ENCODE results near the gene AMPD1.

Gene AMPD1

GRCh38 chr1:114696810-114697209 lies 1.5 kb upstream of the AMPD1 start:
- DNase-seq (ENCODE audit: low read depth), result no peak

GRCh38 chr1:114694540-114695310 lies 621 bp downstream of the AMPD1 start:
- DNase-seq (ENCODE audit: low read depth), result no peak

DNA sequence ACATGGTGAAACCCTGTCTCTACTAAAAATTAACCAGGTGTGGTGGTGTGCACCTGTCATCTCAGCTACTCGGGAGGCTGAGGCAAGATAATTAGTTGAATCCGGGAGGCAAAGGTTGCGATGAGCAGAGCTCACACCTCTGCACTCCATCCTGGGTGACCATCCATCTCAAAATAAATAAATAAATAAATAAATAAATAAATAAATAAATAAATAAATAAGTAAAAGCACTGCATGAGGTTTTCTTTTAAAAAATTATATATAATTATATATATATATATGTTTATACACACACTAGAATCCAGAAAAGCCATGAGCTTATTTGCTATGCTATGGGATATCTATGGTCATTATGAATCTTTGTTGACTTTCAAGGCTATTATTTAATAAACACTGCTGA lies 2.4 kb downstream of the AMPD1 start:
- DNase-seq (ENCODE audit: low read depth), result no peak

DNA sequence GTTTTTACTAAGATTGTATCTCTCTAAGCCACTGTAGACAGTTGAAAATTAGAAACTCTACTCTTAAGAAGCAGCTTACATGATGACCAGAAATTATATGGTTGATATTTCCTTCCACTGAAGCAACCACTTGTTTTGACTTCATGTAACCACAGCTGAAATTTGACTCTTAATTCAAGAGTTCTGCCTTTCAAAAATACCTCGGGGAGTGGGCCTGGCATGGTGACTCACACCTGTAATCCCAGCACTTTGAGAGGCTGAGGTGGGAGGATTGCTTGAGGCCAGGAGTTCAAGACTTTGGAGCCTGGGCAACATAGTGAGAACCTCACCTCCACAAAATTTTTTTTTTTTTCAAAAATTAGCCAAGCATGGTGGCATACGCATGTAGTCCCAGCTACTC lies 4.3 kb downstream of the AMPD1 start:
- DNase-seq (ENCODE audit: low read depth), result no peak

DNA sequence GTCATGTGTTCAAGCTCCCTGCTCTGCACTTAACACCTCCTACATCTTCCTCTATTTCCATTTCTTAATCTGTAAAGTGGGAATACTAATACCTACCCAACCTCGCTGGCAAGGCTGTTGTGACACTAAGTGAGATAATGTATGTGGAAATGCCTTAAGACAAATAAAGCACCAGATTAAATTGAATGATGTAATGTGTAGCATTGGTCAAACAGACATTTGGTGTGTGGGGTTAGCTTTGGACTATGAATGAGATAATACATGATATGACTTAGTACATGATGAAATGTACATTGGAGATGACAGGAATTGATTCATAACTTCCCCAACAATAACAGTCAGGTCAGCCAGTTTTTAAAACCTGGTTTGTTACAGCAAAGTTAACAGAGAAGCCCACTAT lies 5.2 kb downstream of the AMPD1 start:
- no peak for DNase-seq (ENCODE audit: low read depth)

DNA sequence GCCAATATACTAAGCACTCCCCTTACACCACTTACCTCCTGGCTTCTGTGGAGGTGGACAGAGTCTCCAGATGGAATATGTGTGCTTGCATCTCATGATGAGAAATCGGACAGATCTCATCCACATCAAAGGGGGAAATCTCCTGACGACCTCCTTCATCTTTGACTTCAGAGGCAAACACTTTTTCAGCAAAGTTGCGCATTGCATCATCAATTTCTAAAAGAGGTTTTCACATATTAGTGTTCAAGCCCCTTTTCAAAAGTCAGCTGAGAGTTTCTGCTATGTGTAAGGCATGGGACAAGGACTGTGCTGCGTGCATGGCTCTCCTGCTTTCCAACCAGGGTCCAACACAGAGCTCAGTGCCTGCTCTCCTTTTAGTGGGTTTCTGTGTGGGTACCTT lies 6.8 kb downstream of the AMPD1 start:
- no peak for DNase-seq (ENCODE audit: low read depth)

DNA sequence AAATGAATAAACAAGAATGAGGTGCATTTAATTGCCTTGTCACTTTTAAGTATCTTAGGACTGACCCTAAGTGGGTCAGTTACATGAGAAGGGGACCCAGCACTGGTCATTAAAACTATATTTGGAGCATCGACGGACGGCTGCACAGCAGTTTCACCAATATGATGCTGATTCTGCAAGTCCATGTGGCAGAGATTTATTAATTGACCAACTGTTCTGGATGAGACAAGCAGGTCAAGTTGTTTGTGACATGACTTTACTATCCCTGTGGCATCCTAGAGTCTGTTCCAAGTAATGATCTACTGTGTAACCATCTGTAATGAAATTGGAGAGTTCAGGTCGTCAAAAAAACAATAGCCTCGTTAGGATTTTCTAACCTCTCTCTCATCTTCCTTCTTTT lies 9.5 kb downstream of the AMPD1 start:
- DNase-seq (ENCODE audit: low read depth), result no peak

DNA sequence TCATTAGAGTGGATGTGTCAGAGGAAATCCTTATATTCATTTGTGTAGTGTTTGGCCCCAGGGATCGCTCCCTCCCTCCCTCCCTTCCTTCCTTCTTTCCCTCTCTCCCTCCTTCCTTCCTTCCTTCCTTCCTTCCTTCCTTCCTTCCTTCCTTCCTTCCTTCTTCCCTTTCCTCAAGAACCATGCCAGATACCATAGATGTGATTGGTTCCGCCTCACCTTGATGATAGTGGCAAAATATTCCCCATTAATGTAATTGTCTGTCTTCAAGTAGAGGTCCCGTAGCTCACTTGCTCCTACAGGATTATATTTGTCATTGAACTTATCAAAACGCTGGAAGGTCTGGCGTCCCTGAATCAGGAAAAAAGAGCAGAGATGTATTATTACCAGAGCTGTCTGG lies 17.7 kb downstream of the AMPD1 start:
- no peak for DNase-seq (ENCODE audit: low read depth)

GRCh38 chr1:114676115-114676514 lies 19.2 kb downstream of the AMPD1 start:
- no peak for DNase-seq (ENCODE audit: low read depth)

DNA sequence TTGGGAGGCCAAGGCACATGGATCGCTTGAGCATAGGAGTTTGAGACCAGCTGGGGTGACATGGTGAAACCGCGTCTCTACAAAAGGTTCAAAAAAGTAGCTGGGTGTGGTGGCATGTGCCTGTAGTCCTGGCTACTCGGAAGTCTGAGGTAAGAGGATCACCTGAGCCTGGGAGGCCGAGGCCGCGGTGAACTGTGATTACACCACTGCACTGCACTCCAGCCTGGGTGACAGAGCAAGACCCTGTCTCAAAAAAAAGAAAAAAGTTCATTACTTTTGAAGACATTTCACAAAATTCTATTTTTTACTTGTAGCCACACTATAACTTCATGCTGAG lies 23.4 kb downstream of the AMPD1 start:
- no peak for DNase-seq (ENCODE audit: low read depth)

DNA sequence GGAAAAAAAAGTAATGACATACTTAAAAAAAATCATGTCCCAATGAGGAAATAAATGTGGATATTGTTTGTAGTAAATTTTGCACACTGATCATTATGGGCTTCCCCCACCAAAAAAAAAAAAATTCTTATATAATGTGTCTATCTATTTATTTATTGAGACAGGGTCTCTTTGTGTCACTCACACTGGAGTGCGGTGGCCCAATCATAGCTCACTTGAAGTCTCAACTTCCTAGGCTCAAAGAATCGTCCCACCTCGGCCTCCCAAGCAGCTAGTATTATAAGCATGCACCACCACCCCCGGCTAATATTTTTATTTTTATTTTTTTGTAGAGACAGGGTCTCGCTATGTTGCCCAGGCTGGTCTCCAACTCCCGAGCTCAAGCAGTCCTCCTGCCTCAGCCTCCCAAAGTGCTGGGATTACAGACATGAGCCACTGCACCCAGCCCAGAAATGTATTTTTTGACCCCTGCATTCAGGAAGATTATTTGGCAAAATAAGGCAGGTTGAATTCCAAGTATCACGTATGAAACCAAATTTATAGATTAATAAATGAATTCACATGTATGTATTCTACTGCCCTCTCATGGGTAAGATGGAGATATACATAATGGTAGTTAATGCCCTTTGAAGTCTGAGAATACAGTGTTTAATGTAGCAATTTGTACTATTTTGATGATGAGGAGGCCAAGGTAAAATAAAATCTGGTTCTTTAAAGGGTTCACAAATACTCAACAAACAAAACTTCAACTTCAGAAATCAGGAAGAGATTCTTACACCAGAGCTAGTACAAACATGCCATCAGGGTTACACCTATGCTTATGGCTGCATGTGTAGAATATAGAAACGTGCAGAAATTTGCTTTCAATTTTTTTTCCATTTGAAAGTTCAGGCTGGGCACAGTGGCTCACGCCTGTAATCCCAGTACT lies 24.1 kb downstream of the AMPD1 start:
- DNase-seq (ENCODE audit: low read depth), result no peak

GRCh38 chr1:114670083-114671010 lies 25.0 kb downstream of the AMPD1 start:
- DNase-seq (ENCODE audit: low read depth), result peak; percentile 77

GRCh38 chr1:114669562-114670082 lies 25.7 kb downstream of the AMPD1 start, which contains the start of gene DENND2C:
TSS of gene DENND2C (minus strand) at chr1:114670049. CDS start at chr1:114625984, 44,065 bp downstream.
- DNase-seq (ENCODE audit: low read depth), result no peak

DNA sequence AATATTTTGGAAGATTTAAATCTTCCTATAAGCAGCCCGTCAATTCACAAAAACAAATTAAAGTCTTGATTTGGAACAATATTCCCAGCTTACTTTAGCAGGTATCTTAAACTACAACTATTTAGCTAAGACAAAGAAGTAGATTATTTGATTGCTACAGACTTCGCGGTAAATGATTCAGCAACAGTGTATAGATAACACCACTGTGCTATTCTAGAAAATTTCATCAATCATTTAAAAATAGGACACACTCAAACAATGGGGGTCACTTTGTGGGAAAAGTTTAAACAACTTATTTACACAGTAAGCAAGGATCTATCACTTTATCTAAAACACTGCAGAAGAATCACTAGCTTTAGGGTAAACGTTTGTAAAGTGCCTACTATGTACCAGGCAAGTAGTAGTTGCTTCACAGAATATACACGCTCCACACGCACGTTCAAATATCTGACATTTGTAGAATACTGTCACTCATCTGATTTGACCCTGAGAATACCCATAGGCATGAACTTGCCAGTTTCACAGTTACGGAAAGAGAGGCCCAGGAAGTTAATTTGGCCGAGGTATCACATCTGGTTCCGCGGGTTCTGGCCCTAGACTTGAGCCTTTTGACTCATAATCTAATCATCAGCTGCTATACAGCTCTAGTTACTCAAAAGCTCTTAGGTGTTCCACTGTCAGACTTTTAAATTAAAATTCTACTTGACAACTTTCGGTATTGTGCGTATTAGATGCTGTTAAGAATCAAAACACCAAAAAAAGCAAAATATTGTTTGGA lies 26.4 kb downstream of the AMPD1 start:
- DNase-seq (ENCODE audit: low read depth), result no peak

GRCh38 chr1:114668373-114668772 lies 27.0 kb downstream of the AMPD1 start:
- DNase-seq (ENCODE audit: low read depth), result no peak

DNA sequence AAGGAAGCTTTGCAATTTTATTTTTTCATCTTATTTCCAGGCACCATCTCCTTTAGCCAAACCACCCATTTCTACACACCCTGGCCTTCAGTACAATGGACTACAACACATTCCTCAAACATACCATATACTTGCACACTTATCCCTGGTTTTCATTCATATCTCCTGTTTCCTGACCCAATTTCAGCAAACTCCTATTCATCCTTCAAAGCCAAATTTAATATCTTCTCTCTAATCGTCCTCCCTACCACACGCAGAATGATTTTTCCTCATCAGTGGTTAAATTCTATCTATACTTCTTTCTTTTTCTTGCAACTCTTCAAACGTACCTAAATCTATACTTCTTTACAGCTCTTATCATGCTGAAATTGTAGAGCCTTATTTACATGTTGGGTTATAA lies 28.4 kb downstream of the AMPD1 start:
- no peak for DNase-seq (ENCODE audit: low read depth)

GRCh38 chr1:114660238-114660637 lies 35.1 kb downstream of the AMPD1 start:
- no peak for DNase-seq (ENCODE audit: low read depth)

GRCh38 chr1:114651893-114652292 lies 43.5 kb downstream of the AMPD1 start:
- DNase-seq (ENCODE audit: low read depth), result no peak

- DNase-seq (ENCODE audit: low read depth), result no peak
These were observed 46.8 kb downstream of the AMPD1 start for GRCh38 chr1:114648503-114648902.

- no peak for DNase-seq (ENCODE audit: low read depth)
These were observed 54.0 kb downstream of the AMPD1 start for GRCh38 chr1:114641377-114641776.

DNA sequence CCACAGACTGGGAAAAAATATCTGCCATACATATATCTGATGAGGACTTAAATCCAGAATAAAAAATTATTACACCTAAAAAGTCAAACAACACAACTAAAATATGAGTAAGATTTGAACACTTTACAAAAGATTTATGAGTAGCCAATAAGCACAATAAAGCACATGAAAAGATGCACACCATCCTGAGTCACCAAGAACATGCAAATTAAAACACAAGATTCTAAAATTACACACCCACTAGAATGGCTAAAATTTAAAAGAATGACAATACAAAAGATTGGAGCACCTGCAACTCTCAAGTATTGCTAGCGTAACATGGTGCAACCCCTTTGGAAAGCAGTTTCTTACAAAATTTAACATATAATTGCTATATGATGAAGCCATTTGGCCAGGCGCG lies 56.4 kb downstream of the AMPD1 start:
- no peak for DNase-seq (ENCODE audit: low read depth)

Measured in fibroblast of the conjunctiva (primary cell).